Esophagus squamous epithelium (tissue), 5 donors: ENCODE measurements around the gene REC114. TPM values are rescaled to one million over a fixed set of nuclear protein-coding genes. Genes with fewer than 3 reads are reported as not detected.
"Not testable (repeated sequence)": the region's sequence is repeated elsewhere in the genome, so short reads cannot be mapped to it uniquely, and the experiment has no call there.

Experiments
- DNase-seq: peaks from one replicate; lab custom pipeline; 2025; lab: John Stamatoyannopoulos, UW
- H3K27ac ChIP-seq, 4 donors: fragments of 200-600 bp; sonication (generic); one replicate each; pipeline ENCODE4 v1.5.1; 2016 to 2019; ENCODE audit warnings: mild to moderate bottlenecking in 1 of 4
- H3K27me3 ChIP-seq, 4 donors: fragments of 200-600 bp; sonication (generic); 1 replicate in 3 of 4; 2 replicates in 1 of 4; pipeline versions ENCODE4 v1.5.1 to v1.6.0; 2017 to 2021; ENCODE audit warnings: antibody characterized with exemption in 1 of 4
- H3K36me3 ChIP-seq, 3 donors: fragments of 200-600 bp; sonication (generic); one replicate each; pipeline ENCODE4 v1.5.1; 2016 to 2019
- H3K4me1 ChIP-seq, 3 donors: fragments of 200-600 bp; sonication (generic); one replicate each; pipeline ENCODE4 v1.5.1; 2017 to 2019
- H3K4me3 ChIP-seq, 4 donors: fragments of 200-600 bp; sonication (generic); 1 replicate in 3 of 4; 2 replicates in 1 of 4; pipeline ENCODE4 v1.5.1; 2016 to 2019; ENCODE audit warnings: mild to moderate bottlenecking in 2 of 4, moderate library complexity in 1 of 4
- H3K9me3 ChIP-seq, 3 donors: fragments of 200-600 bp; sonication (generic); one replicate each; pipeline ENCODE4 v1.5.1; 2016 to 2019
- CTCF ChIP-seq, 6 experiments: fragments of 450-650 bp in 4 of 6; fragments of 200-600 bp in 2 of 6; sonication (generic) in 2 of 6; IDR thresholded peaks; one replicate each; pipeline ENCODE4 v1.5.1; 2016 to 2019; ENCODE audit warnings: antibody characterized with exemption in 6 of 6, mild to moderate bottlenecking in 4 of 6, moderate library complexity in 4 of 6
- POLR2A ChIP-seq, 4 donors: fragments of 450-650 bp; IDR thresholded peaks; one replicate each; pipeline ENCODE4 v1.6.1; 2017; ENCODE audit warnings: antibody characterized with exemption in 4 of 4, mild to moderate bottlenecking in 4 of 4, moderate library complexity in 3 of 4
- WGBS, 2 donors: methylation state at CpG; one replicate each; pipeline ENCODE4 v1.1.5; 2018; 5-methylcytosine and 5-hydroxymethylcytosine counted together
- intact Hi-C: fragments of 100-400 bp; cut with DNase I; formaldehyde crosslinking; loops from one replicate; pipeline ENCODE4 v1.15.0; 2022
- total RNA-seq, 4 donors: library from RNA; depleted of rRNA; stranded (reverse); fragments of >200 nt; gene quantifications; one replicate each; pipeline ENCODE4 v1.1.0, GENCODE V29; 2016
- donor health status: DM: yes; HTN: yes; CAD: no.

The REC114 gene
- total RNA-seq, 4 donors from 2014 or later, result not detected

- H3K4me1 ChIP-seq, result no peaks in the 10 kb centered on the region
- H3K27me3 ChIP-seq, result peaks cover 0 to 17% (median 0%) of the 10 kb centered on the region in 4 donors
- H3K36me3 ChIP-seq, result no peaks in the 10 kb centered on the region
- H3K4me3 ChIP-seq, result no peak overlapping the region
- H3K9me3 ChIP-seq, result no peaks in the 10 kb centered on the region
- H3K27ac ChIP-seq, result no peak overlapping the region
- no peak for DNase-seq
- TF ChIP-seq POLR2A (IDR thresholded peaks at IDR 0.05), result no peak
- TF ChIP-seq CTCF (IDR thresholded peaks at IDR 0.05), result no peak
- intact Hi-C loops, result no loop called here
- WGBS, 2 donors, result 49 to 52% methylated on average over 2 of the region's 2 CpGs
Measured at GRCh38 chr15:73425510-73425909, 17.5 kb upstream of the REC114 start.

- Histone ChIP-seq H3K27ac (no peak overlapping the region), H3K4me3 (no peak overlapping the region), H3K36me3 (no peaks in the 10 kb centered on the region), H3K9me3 (no peaks in the 10 kb centered on the region), H3K4me1 (no peaks in the 10 kb centered on the region), H3K27me3 (peaks cover 0 to 24% (median 0%) of the 10 kb centered on the region in 4 donors)
- no peak for DNase-seq
- 38 to 46% methylated on average over 5 of the region's 5 CpGs for WGBS, 2 donors
- TF ChIP-seq POLR2A (IDR thresholded peaks at IDR 0.05), result no peak
- intact Hi-C loops, result no loop called here
Measured at GRCh38 chr15:73426323-73426994, 16.5 kb upstream of the REC114 start.

- intact Hi-C loops, H3K4me3 ChIP-seq, H3K36me3 ChIP-seq, H3K4me1 ChIP-seq, H3K27ac ChIP-seq, DNase-seq, H3K9me3 ChIP-seq: not testable (repeated sequence)
- peaks cover 0 to 36% (median 0%) of the 10 kb centered on the region in 4 donors for H3K27me3 ChIP-seq
- 84 to 88% methylated on average over 7 of the region's 7 CpGs for WGBS, 2 donors
Measured at GRCh38 chr15:73431329-73431728, 11.6 kb upstream of the REC114 start.

GRCh38 chr15:73433873-73434272, 9.1 kb upstream of the REC114 start:
- Histone ChIP-seq H3K9me3 (no peaks in the 10 kb centered on the region), H3K36me3 (no peaks in the 10 kb centered on the region), H3K27me3 (peaks cover 0 to 46% (median 0%) of the 10 kb centered on the region in 4 donors), H3K4me1 (no peaks in the 10 kb centered on the region), H3K4me3 (no peak overlapping the region), H3K27ac (no peak overlapping the region)
- intact Hi-C loops, result no loop called here
- no peak for TF ChIP-seq POLR2A (IDR thresholded peaks at IDR 0.05)
- no peak for TF ChIP-seq CTCF (IDR thresholded peaks at IDR 0.05)
- no peak for DNase-seq
- WGBS, 2 donors, result 70 to 78% methylated on average over 4 of the region's 4 CpGs

GRCh38 chr15:73436613-73437012, 6.4 kb upstream of the REC114 start:
- Histone ChIP-seq H3K36me3 (no peaks in the 10 kb centered on the region), H3K4me1 (no peaks in the 10 kb centered on the region), H3K27me3 (peaks cover 0 to 61% (median 0%) of the 10 kb centered on the region in 4 donors), H3K4me3 (no peak overlapping the region), H3K27ac (no peak overlapping the region), H3K9me3 (no peaks in the 10 kb centered on the region)
- WGBS, 2 donors, result 59 to 69% methylated on average over 2 of the region's 2 CpGs
- intact Hi-C loops, result no loop called here
- DNase-seq, result no peak
- TF ChIP-seq CTCF (IDR thresholded peaks at IDR 0.05), result no peak
- TF ChIP-seq POLR2A (IDR thresholded peaks at IDR 0.05), result no peak

- no peak for TF ChIP-seq CTCF (IDR thresholded peaks at IDR 0.05)
- TF ChIP-seq POLR2A (IDR thresholded peaks at IDR 0.05), result no peak
- no peaks in the 10 kb centered on the region for H3K36me3 ChIP-seq
- H3K27ac ChIP-seq, result no peak overlapping the region
- H3K27me3 ChIP-seq, result peaks cover 0 to 62% (median 0%) of the 10 kb centered on the region in 4 donors
- WGBS, 2 donors, result 36 to 62% methylated on average over 4 of the region's 4 CpGs
- no peak overlapping the region for H3K4me3 ChIP-seq
- H3K4me1 ChIP-seq, result no peaks in the 10 kb centered on the region
- DNase-seq, result no peak
- H3K9me3 ChIP-seq, result no peaks in the 10 kb centered on the region
- intact Hi-C loops, result no loop called here
Measured at GRCh38 chr15:73437543-73438109, 5.3 kb upstream of the REC114 start.
